Myocyte (in vitro differentiated cells): ENCODE measurements around the gene CNTNAP3. TPM values are rescaled to one million over a fixed set of nuclear protein-coding genes. Genes with fewer than 3 reads are reported as not detected.
"Not testable (repeated sequence)": the region's sequence is repeated elsewhere in the genome, so short reads cannot be mapped to it uniquely, and the experiment has no call there.

Experiments used
- DNase-seq: peaks from one replicate; pipeline ENCODE4 v3.0.0-alpha.2; 2012; ENCODE audit warnings: low read depth
- polyA plus RNA-seq: library from polyadenylated mRNA; unstranded; fragments of >200 nt; gene quantifications from one replicate; pipeline ENCODE4 v1.2.1, GENCODE V29; 2012; ENCODE audit warnings: missing spikeins
- total RNA-seq: library from RNA; depleted of rRNA; stranded (reverse); fragments of >200 nt; gene quantifications from 2 replicates; pipeline ENCODE4 v1.2.3, GENCODE V29; 2014

CNTNAP3 gene
- total RNA-seq = 0.26 and 0.37 TPM in 2 replicates
- 0.05 TPM for polyA plus RNA-seq

GRCh38 chr9:39287980-39288379, at the start of gene CNTNAP3:
Gene CNTNAP3, minus strand, starts transcription at chr9:39288167. Its CDS starts 103 bp downstream, at chr9:39288064.
- DNase-seq = not testable (repeated sequence)

- DNase-seq = not testable (repeated sequence)
Measured at GRCh38 chr9:39279995-39280394, 8.0 kb downstream of the CNTNAP3 start.

GRCh38 chr9:39242513-39242912, 45.5 kb downstream of the CNTNAP3 start:
- DNase-seq = not testable (repeated sequence)

GRCh38 chr9:39232130-39232991, 55.6 kb downstream of the CNTNAP3 start:
- not testable (repeated sequence) for DNase-seq

GRCh38 chr9:39215976-39216375, 72.0 kb downstream of the CNTNAP3 start:
- DNase-seq = not testable (repeated sequence)

- not testable (repeated sequence) for DNase-seq
Measured at GRCh38 chr9:39209773-39210172, 78.2 kb downstream of the CNTNAP3 start.

- not testable (repeated sequence) for DNase-seq
Measured at GRCh38 chr9:39206643-39207042, 81.3 kb downstream of the CNTNAP3 start.

- not testable (repeated sequence) for DNase-seq
Measured at GRCh38 chr9:39205842-39206241, 82.1 kb downstream of the CNTNAP3 start.

GRCh38 chr9:39200412-39200811, 87.6 kb downstream of the CNTNAP3 start:
- not testable (repeated sequence) for DNase-seq

- DNase-seq = not testable (repeated sequence)
Measured at GRCh38 chr9:39198000-39198709, 89.8 kb downstream of the CNTNAP3 start.

- not testable (repeated sequence) for DNase-seq
Measured at GRCh38 chr9:39171370-39171769, 116.6 kb downstream of the CNTNAP3 start.

- DNase-seq = not testable (repeated sequence)
Measured at GRCh38 chr9:39157714-39158113, 130.3 kb downstream of the CNTNAP3 start.

GRCh38 chr9:39132826-39133552, 155.0 kb downstream of the CNTNAP3 start:
- DNase-seq = not testable (repeated sequence)

GRCh38 chr9:39121401-39121800, 166.6 kb downstream of the CNTNAP3 start:
- not testable (repeated sequence) for DNase-seq

GRCh38 chr9:39111746-39112145, 176.2 kb downstream of the CNTNAP3 start:
- DNase-seq = not testable (repeated sequence)

GRCh38 chr9:39108145-39108544, 179.8 kb downstream of the CNTNAP3 start:
- DNase-seq = no peak

- not testable (repeated sequence) for DNase-seq
Measured at GRCh38 chr9:39097208-39097607, 190.8 kb downstream of the CNTNAP3 start.

- DNase-seq = not testable (repeated sequence)
Measured at GRCh38 chr9:39085311-39085710, 202.7 kb downstream of the CNTNAP3 start.

GRCh38 chr9:39082574-39082973, 205.4 kb downstream of the CNTNAP3 start:
- not testable (repeated sequence) for DNase-seq

- not testable (repeated sequence) for DNase-seq
Measured at GRCh38 chr9:39080081-39080480, 207.9 kb downstream of the CNTNAP3 start.

- DNase-seq = not testable (repeated sequence)
Measured at GRCh38 chr9:39078621-39079256, 209.2 kb downstream of the CNTNAP3 start.
